ENCODE measurements around the gene SRSF4.
A peak's percentile ranks its signal among the peaks of the same experiment; 100 is the strongest.

SRSF4 gene

GRCh38 chr1:29181413-29182225, at the start of gene SRSF4:
TSS of gene SRSF4 (minus strand) at chr1:29181900. CDS start at chr1:29181752, 148 bp downstream.
- no peak for FAIRE-seq
- DNase-seq (ENCODE audit: insufficient read length, low spot score), result peak; percentile 89
- peak; percentile 63 for TF ChIP-seq CTCF (IDR thresholded peaks at IDR 0.05; ENCODE audit: insufficient read depth, missing control alignments)

- DNase-seq (ENCODE audit: insufficient read length, low spot score) (peak; percentile 96), FAIRE-seq (no peak)
- peak; percentile 23 for TF ChIP-seq CTCF (IDR thresholded peaks at IDR 0.05; ENCODE audit: insufficient read depth, missing control alignments)
Measured at GRCh38 chr1:29230553-29231378, 49.1 kb upstream of the SRSF4 start, which contains the start of gene MECR. TSS of gene MECR (minus strand) at chr1:29230934. CDS start at chr1:29230906, 28 bp downstream.

GRCh38 chr1:29230204-29230552, 48.5 kb upstream of the SRSF4 start:
- DNase-seq (ENCODE audit: insufficient read length, low spot score), result no peak
- TF ChIP-seq CTCF (IDR thresholded peaks at IDR 0.05; ENCODE audit: insufficient read depth, missing control alignments), result no peak
- no peak for FAIRE-seq

GRCh38 chr1:29227511-29227910, 45.8 kb upstream of the SRSF4 start:
- DNase-seq (ENCODE audit: insufficient read length, low spot score) (no peak), FAIRE-seq (no peak)
- TF ChIP-seq CTCF (IDR thresholded peaks at IDR 0.05; ENCODE audit: insufficient read depth, missing control alignments), result no peak

DNA sequence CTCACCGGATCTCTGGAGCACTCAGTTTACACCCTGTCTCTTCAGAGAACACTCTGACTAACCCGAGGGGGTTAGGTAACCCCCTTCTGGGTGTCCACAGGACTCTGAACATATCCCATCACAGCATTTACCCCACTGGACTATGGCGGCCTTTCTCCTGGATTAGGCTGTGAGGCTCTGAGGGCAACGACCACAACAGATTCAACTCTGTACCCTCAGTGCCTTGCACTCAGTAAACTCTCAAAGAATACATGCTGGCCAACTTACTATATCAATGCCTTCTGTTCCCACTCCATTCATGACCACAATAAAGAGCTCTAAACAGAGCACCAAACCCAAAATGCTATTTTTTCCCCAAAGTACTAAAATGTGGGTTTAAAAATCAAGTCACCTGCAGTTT, 43.7 kb upstream of the SRSF4 start:
- no peak for FAIRE-seq
- TF ChIP-seq CTCF (IDR thresholded peaks at IDR 0.05; ENCODE audit: insufficient read depth, missing control alignments), result no peak
- no peak for DNase-seq (ENCODE audit: insufficient read length, low spot score)

GRCh38 chr1:29224356-29224837, 42.7 kb upstream of the SRSF4 start:
- TF ChIP-seq CTCF (IDR thresholded peaks at IDR 0.05; ENCODE audit: insufficient read depth, missing control alignments), result no peak
- no peak for FAIRE-seq
- DNase-seq (ENCODE audit: insufficient read length, low spot score), result no peak
